ENCODE results near the gene MYG1.

MYG1 gene

GRCh38 chr12:53306826-53307225, 7.3 kb downstream of the MYG1 start:
- ATAC-seq = no peak
- TF ChIP-seq, protein P1, sequence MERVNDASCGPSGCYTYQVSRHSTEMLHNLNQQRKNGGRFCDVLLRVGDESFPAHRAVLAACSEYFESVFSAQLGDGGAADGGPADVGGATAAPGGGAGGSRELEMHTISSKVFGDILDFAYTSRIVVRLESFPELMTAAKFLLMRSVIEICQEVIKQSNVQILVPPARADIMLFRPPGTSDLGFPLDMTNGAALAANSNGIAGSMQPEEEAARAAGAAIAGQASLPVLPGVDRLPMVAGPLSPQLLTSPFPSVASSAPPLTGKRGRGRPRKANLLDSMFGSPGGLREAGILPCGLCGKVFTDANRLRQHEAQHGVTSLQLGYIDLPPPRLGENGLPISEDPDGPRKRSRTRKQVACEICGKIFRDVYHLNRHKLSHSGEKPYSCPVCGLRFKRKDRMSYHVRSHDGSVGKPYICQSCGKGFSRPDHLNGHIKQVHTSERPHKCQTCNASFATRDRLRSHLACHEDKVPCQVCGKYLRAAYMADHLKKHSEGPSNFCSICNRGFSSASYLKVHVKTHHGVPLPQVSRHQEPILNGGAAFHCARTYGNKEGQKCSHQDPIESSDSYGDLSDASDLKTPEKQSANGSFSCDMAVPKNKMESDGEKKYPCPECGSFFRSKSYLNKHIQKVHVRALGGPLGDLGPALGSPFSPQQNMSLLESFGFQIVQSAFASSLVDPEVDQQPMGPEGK (CRISPR knock-in tag; IDR thresholded peaks at IDR 0.05; ENCODE audit: borderline replicate concordance) = no peak

GRCh38 chr12:53308276-53308675, 8.8 kb downstream of the MYG1 start:
- no peak for TF ChIP-seq CREB5 (CRISPR knock-in tag; IDR thresholded peaks at IDR 0.05; ENCODE audit: low read depth)
- TF ChIP-seq, protein P2, sequence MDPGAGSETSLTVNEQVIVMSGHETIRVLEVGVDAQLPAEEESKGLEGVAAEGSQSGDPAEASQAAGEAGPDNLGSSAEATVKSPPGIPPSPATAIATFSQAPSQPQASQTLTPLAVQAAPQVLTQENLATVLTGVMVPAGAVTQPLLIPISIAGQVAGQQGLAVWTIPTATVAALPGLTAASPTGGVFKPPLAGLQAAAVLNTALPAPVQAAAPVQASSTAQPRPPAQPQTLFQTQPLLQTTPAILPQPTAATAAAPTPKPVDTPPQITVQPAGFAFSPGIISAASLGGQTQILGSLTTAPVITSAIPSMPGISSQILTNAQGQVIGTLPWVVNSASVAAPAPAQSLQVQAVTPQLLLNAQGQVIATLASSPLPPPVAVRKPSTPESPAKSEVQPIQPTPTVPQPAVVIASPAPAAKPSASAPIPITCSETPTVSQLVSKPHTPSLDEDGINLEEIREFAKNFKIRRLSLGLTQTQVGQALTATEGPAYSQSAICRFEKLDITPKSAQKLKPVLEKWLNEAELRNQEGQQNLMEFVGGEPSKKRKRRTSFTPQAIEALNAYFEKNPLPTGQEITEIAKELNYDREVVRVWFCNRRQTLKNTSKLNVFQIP (CRISPR knock-in tag; IDR thresholded peaks at IDR 0.05; ENCODE audit: borderline replicate concordance, low read depth) = no peak
- no peak for TF ChIP-seq ZNF8 (CRISPR knock-in tag; IDR thresholded peaks at IDR 0.05)
- no peak for TF ChIP-seq TCF4 (CRISPR knock-in tag; IDR thresholded peaks at IDR 0.05; ENCODE audit: borderline replicate concordance)
- TF ChIP-seq ISL1 (CRISPR knock-in tag; IDR thresholded peaks at IDR 0.05) = no peak
- TF ChIP-seq ZNF565 (CRISPR knock-in tag; conservative IDR thresholded peaks at IDR 0.05; ENCODE audit: low read depth) = no peak
- no peak for TF ChIP-seq OSR1 (CRISPR knock-in tag; IDR thresholded peaks at IDR 0.05)
- no peak for TF ChIP-seq CSRNP3 (CRISPR knock-in tag; IDR thresholded peaks at IDR 0.05)
- no peak for TF ChIP-seq ZFP3 (CRISPR knock-in tag; IDR thresholded peaks at IDR 0.05)
- TF ChIP-seq PPARA (CRISPR knock-in tag; IDR thresholded peaks at IDR 0.05; ENCODE audit: borderline replicate concordance) = no peak
- TF ChIP-seq SNAI2 (CRISPR knock-in tag; IDR thresholded peaks at IDR 0.05) = no peak
- TF ChIP-seq TOX (CRISPR knock-in tag; IDR thresholded peaks at IDR 0.05; ENCODE audit: borderline replicate concordance) = no peak
- no peak for TF ChIP-seq ESRRG (CRISPR knock-in tag; IDR thresholded peaks at IDR 0.05)
- no peak for TF ChIP-seq RARB (CRISPR knock-in tag; IDR thresholded peaks at IDR 0.05)
- TF ChIP-seq, protein P1 (CRISPR knock-in tag; IDR thresholded peaks at IDR 0.05; ENCODE audit: borderline replicate concordance) = no peak
- no peak for TF ChIP-seq ZNF70 (CRISPR knock-in tag; IDR thresholded peaks at IDR 0.05)
- no peak for TF ChIP-seq CSDC2 (CRISPR knock-in tag; IDR thresholded peaks at IDR 0.05)
- no peak for ATAC-seq

- TF ChIP-seq GLIS3 (CRISPR knock-in tag; IDR thresholded peaks at IDR 0.05) (no peak), ZNF8 (CRISPR knock-in tag; IDR thresholded peaks at IDR 0.05) (no peak)
- ATAC-seq = no peak
Measured at GRCh38 chr12:53313996-53314395, 14.5 kb downstream of the MYG1 start.

DNA sequence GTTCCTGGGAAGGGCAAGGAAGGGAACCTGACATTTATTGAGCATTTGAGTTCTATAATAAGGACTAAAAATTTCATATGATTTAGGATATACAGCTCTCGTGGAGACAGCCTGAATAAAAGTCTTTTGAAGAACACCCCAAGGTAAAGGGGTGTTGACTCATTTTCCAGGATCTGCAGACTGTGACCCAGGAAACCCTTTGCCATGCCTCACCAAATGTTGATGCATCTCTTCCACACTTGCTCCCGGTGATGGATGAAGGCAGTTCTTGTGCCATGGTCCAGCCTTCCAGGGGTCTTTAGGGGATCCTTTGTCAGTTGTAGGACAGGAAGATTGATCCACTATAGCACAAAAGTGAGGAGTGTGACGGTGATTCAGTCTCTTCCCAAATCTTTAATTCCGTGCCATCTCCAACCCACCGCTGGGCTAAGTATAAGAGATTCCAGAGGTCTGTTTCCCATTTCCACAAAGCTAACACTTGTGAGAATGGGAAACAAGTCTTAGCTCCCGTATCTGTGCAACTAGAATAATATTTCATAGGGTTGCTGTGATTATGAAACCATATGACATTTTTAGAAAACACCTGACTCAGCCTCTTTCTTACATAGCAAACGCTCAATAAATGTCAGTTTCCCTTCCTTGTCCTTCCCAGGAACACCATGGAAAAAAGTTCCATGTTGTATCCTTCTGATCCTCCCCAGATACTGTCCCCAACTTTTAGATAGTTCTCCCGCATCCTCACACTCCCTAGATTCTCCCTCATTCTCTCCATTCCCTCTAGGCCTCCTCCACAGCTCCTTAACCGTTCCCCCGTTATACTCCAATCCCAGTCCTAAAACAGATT, 21.1 kb downstream of the MYG1 start:
- no peak for ATAC-seq
- TF ChIP-seq ZNF8 (CRISPR knock-in tag; IDR thresholded peaks at IDR 0.05) = no peak
- TF ChIP-seq CSDC2 (CRISPR knock-in tag; IDR thresholded peaks at IDR 0.05) = no peak
- no peak for TF ChIP-seq SNAI2 (CRISPR knock-in tag; IDR thresholded peaks at IDR 0.05)
- no peak for TF ChIP-seq ZC3H10 (CRISPR knock-in tag; IDR thresholded peaks at IDR 0.05)
- no peak for TF ChIP-seq ZFP3 (CRISPR knock-in tag; IDR thresholded peaks at IDR 0.05)
- TF ChIP-seq PPARA (CRISPR knock-in tag; IDR thresholded peaks at IDR 0.05; ENCODE audit: borderline replicate concordance) = no peak
- no peak for TF ChIP-seq CSRNP3 (CRISPR knock-in tag; IDR thresholded peaks at IDR 0.05)
- TF ChIP-seq, protein P2 (CRISPR knock-in tag; IDR thresholded peaks at IDR 0.05; ENCODE audit: borderline replicate concordance, low read depth) = no peak

Measured in SK-N-SH treated with all-trans-retinoic acid at 6 μM for 48 hours (cell line).